Measurements from ENCODE around the gene BRI3. TPM values are rescaled to one million over a fixed set of nuclear protein-coding genes. Genes with fewer than 3 reads are reported as not detected.

The BRI3 gene
- total and polyA plus RNA-seq, 10 of the 15 experiments (the other 5 are each of a cell fraction or from before 2014, with no cell fraction given) = 4.5 to 56.3 (median 21.5) TPM

- DNase-seq (ENCODE audit: low read depth, low spot score) (no peak), FAIRE-seq (no peak), ATAC-seq (no peak)
- no peaks in the 10 kb centered on the region for H4K20me1 ChIP-seq (ENCODE audit: control insufficient read depth, insufficient read depth)
- TF ChIP-seq STAT3 (IDR thresholded peaks at IDR 0.05; ENCODE audit: low read depth, low read length) = no peak
- no peak for TF ChIP-seq EZH2 (IDR thresholded peaks at IDR 0.05; ENCODE audit: borderline replicate concordance, control insufficient read depth, low read depth, low read length)
- no peak for TF ChIP-seq ZNF207 (IDR thresholded peaks at IDR 0.05; ENCODE audit: borderline replicate concordance)
- no peak overlapping the region for H2AFZ ChIP-seq (ENCODE audit: control insufficient read depth, low read depth, low read length)
- H3K4me2 ChIP-seq (ENCODE audit: control insufficient read depth, insufficient read depth) = no peak overlapping the region
- H3K27ac ChIP-seq (ENCODE audit: control insufficient read depth, insufficient read depth) = no peak overlapping the region
- ChIA-PET SMC1A (ENCODE audit: uncharacterized antibody, unreplicated experiment) (no interaction called here), POLR2A (no interaction called here), CTCF (no interaction called here), RAD21 (ENCODE audit: unreplicated experiment) (no interaction called here)
- no peaks in the 10 kb centered on the region for H3K79me2 ChIP-seq (ENCODE audit: control insufficient read depth, insufficient read depth, low read length)
- peaks cover 11 to 24% of the 10 kb centered on the region in 2 experiments; a peak in 3 of 4 replicates for H3K36me3 ChIP-seq (ENCODE audit: control insufficient read depth in 2 of 2, insufficient read depth in 2 of 2, low read length in 1 of 2)
- WGBS (ENCODE audit: insufficient coverage, insufficient replicate concordance, low lambda C conversion rate, missing lambda C conversion rate) = 99% methylated on average over 14 of the region's 15 CpGs
- no peaks in the 10 kb centered on the region for H3K9me3 ChIP-seq (replicated peaks; ENCODE audit: control insufficient read depth, insufficient read depth, low read length)
- H3K4me3 ChIP-seq = no peak overlapping the region
- no peaks in the 10 kb centered on the region for H3K27me3 ChIP-seq (replicated peaks in 1 of 2; ENCODE audit: control insufficient read depth in 2 of 2, insufficient read depth in 2 of 2, low read length in 1 of 2)
- H3K9ac ChIP-seq (ENCODE audit: control insufficient read depth, insufficient read depth, low read length) = no peak overlapping the region
- no peaks in the 10 kb centered on the region for H3K4me1 ChIP-seq (ENCODE audit: control insufficient read depth, insufficient read depth, low read length)
- no TSS peak for BruUV-seq (replicated peaks)
- intact Hi-C loops (cut with micrococcal nuclease; ENCODE audit: unreplicated experiment) = no loop called here
- in situ Hi-C loops (cut with MboI) = no loop called here
Observed at GRCh38 chr7:98303906-98304305, 22.4 kb downstream of the BRI3 start.

DNA sequence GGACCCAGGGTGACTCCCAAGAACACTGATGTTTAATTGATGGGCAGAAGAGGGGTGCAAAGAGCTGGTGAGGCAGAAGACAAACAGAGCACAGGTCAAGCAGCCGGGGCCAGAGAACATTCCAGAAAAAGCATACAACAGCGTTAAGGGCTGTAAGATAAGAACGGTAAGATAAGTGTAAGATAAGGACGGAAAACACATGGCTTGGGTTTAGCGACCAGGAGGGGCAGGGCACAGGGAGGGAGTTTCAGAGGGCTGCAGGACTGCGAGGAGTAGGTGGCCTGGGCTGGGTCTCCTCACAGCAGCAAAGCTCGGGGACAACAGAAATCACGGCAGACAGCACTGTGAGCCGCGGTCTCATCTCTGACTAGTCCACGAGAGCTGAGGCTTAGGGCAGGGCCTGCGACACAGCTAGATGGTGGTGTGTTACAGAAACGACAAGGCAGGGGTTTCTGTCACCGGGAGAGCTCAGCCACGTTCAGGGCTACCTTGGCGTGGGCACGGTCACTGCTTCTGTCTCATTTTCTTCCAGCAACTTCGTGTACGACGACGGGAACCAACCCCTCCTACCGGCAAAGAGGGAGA is 24.6 kb downstream of the BRI3 start:
- SMC1A ChIA-PET (ENCODE audit: uncharacterized antibody, unreplicated experiment) = no interaction called here

More for the DNA sequence above, 24.6 kb downstream of the BRI3 start:
- Histone ChIP-seq H3K4me2 (ENCODE audit: control insufficient read depth, insufficient read depth) (no peak overlapping the region), H3K79me2 (ENCODE audit: control insufficient read depth, insufficient read depth, low read length) (no peaks in the 10 kb centered on the region), H3K27me3 (replicated peaks in 1 of 2; ENCODE audit: control insufficient read depth in 2 of 2, insufficient read depth in 2 of 2, low read length in 1 of 2) (no peaks in the 10 kb centered on the region), H2AFZ (ENCODE audit: control insufficient read depth, low read depth, low read length) (no peak overlapping the region), H3K4me3 (no peak overlapping the region), H3K9me3 (replicated peaks; ENCODE audit: control insufficient read depth, insufficient read depth, low read length) (no peaks in the 10 kb centered on the region), H3K4me1 (ENCODE audit: control insufficient read depth, insufficient read depth, low read length) (no peaks in the 10 kb centered on the region), H4K20me1 (ENCODE audit: control insufficient read depth, insufficient read depth) (no peaks in the 10 kb centered on the region), H3K27ac (ENCODE audit: control insufficient read depth, insufficient read depth) (no peak overlapping the region), H3K9ac (ENCODE audit: control insufficient read depth, insufficient read depth, low read length) (no peak overlapping the region), H3K36me3 (ENCODE audit: control insufficient read depth in 2 of 2, insufficient read depth in 2 of 2, low read length in 1 of 2) (peaks cover 11 to 20% of the 10 kb centered on the region in 2 experiments; a peak in 3 of 4 replicates)
- ChIA-PET RAD21 (ENCODE audit: unreplicated experiment) (interaction anchor here (1.4 kb wide), 1 partner anchor 95 kb away, joined by 4 read pairs; the partner anchor contains the start of gene BAIAP2L1), CTCF (no interaction called here), POLR2A (no interaction called here)
- TF ChIP-seq MAX (IDR thresholded peaks at IDR 0.05; ENCODE audit: low read depth, low read length) (no peak), ZNF622 (IDR thresholded peaks at IDR 0.05) (no peak), CBX3 (IDR thresholded peaks at IDR 0.05; ENCODE audit: borderline replicate concordance, low read depth) (no peak), DPF2 (IDR thresholded peaks at IDR 0.05) (no peak), YBX1 (IDR thresholded peaks at IDR 0.05) (no peak), MEF2A (IDR thresholded peaks at IDR 0.05; ENCODE audit: insufficient read depth, low read depth, low read length) (no peak), ASH2L (IDR thresholded peaks at IDR 0.05; ENCODE audit: borderline replicate concordance, low read depth) (no peak), GATAD2B (conservative IDR thresholded peaks at IDR 0.05; ENCODE audit: low read depth) (no peak), BRCA1 (IDR thresholded peaks at IDR 0.05; ENCODE audit: low read depth, low read length) (no peak), POLR2AphosphoS5 (IDR thresholded peaks at IDR 0.05; ENCODE audit: low read length) (no peak), IKZF1 (conservative IDR thresholded peaks at IDR 0.05) (no peak), IRF4 (IDR thresholded peaks at IDR 0.05; ENCODE audit: low read depth, low read length) (no peak)
- DNase-seq (ENCODE audit: low read depth, low spot score) (no peak), ATAC-seq (no peak), FAIRE-seq (no peak)
- no TSS peak for BruUV-seq (replicated peaks)
- intact Hi-C loops (cut with micrococcal nuclease; ENCODE audit: unreplicated experiment) = no loop called here
- in situ Hi-C loops (cut with MboI) = no loop called here
- WGBS (ENCODE audit: insufficient coverage, insufficient replicate concordance, low lambda C conversion rate, missing lambda C conversion rate) = 93% methylated on average over 22 of the region's 22 CpGs

Measured in GM12878 (cell line).